Renal pelvis (tissue), 12 donors: ENCODE data around the gene FAM13B. TPM values are rescaled to one million over a fixed set of nuclear protein-coding genes. Genes with fewer than 3 reads are reported as not detected.
"Not testable (repeated sequence)": the region's sequence is repeated elsewhere in the genome, so short reads cannot be mapped to it uniquely, and the experiment has no call there.

Source experiments
- DNase-seq: peaks from one replicate; pipeline ENCODE4 v3.0.0-alpha.2; 2013
- long read RNA-seq, 16 experiments: transcript quantifications; one replicate each; lab custom pipeline, GENCODE V29; 2026
- polyA plus RNA-seq, 3 donors: library from polyadenylated mRNA; unstranded; fragments of 120-200 nt; gene quantifications; one replicate each; pipeline ENCODE4 v1.2.1, GENCODE V29; 2013; ENCODE audit not compliant: insufficient read length in 3 of 3

Gene FAM13B
- polyA plus RNA-seq, result 10 to 100 TPM; 46.9 to 61.2 (median 54.2) TPM
- long read RNA-seq, donor 1, result 0 reads
- long read RNA-seq, donor 2, full-length matches to known transcripts, result 2 of 2 reads
- long read RNA-seq, donor 2, partial matches to known transcripts, result 0 of 2 reads
- long read RNA-seq, donor 2, other reads (novel, unspliced or antisense), result 0 of 2 reads
- long read RNA-seq, donor 3, result 0 reads
- long read RNA-seq, donor 4, full-length matches to known transcripts, result 4 of 4 reads
- long read RNA-seq, donor 4, partial matches to known transcripts, result 0 of 4 reads
- long read RNA-seq, donor 4, other reads (novel, unspliced or antisense), result 0 of 4 reads
- long read RNA-seq, donor 5, full-length matches to known transcripts, result 1 of 1 reads
- long read RNA-seq, donor 5, partial matches to known transcripts, result 0 of 1 reads
- long read RNA-seq, donor 5, other reads (novel, unspliced or antisense), result 0 of 1 reads
- long read RNA-seq, donor 6, partial matches to known transcripts, result 0 of 2 reads
- long read RNA-seq, donor 6, other reads (novel, unspliced or antisense), result 0 of 2 reads
- long read RNA-seq, donor 7, full-length matches to known transcripts, result 4 of 4 reads
- long read RNA-seq, donor 7, partial matches to known transcripts, result 0 of 4 reads
- long read RNA-seq, donor 7, other reads (novel, unspliced or antisense), result 0 of 4 reads
- long read RNA-seq, donor 8, result 0 reads
- long read RNA-seq, donor 9, full-length matches to known transcripts, result 2 of 8 reads
- long read RNA-seq, donor 9, partial matches to known transcripts, result 6 of 8 reads
- long read RNA-seq, donor 9, other reads (novel, unspliced or antisense), result 0 of 8 reads
- long read RNA-seq, donor 10, result 0 reads
- long read RNA-seq, donor 11, result 0 reads
- long read RNA-seq, donor 12, full-length matches to known transcripts, result 2 of 2 reads
- long read RNA-seq, donor 12, partial matches to known transcripts, result 0 of 2 reads
- long read RNA-seq, donor 12, other reads (novel, unspliced or antisense), result 0 of 2 reads
- long read RNA-seq, donor 13, full-length matches to known transcripts, result 4 of 4 reads
- long read RNA-seq, donor 13, partial matches to known transcripts, result 0 of 4 reads
- long read RNA-seq, donor 13, other reads (novel, unspliced or antisense), result 0 of 4 reads
- long read RNA-seq, donor 14, full-length matches to known transcripts, result 3 of 3 reads
- long read RNA-seq, donor 14, partial matches to known transcripts, result 0 of 3 reads
- long read RNA-seq, donor 14, other reads (novel, unspliced or antisense), result 0 of 3 reads
- long read RNA-seq, donor 15, full-length matches to known transcripts, result 4 of 4 reads
- long read RNA-seq, donor 15, partial matches to known transcripts, result 0 of 4 reads
- long read RNA-seq, donor 15, other reads (novel, unspliced or antisense), result 0 of 4 reads
- long read RNA-seq, donor 16, full-length matches to known transcripts, result 1 of 1 reads
- long read RNA-seq, donor 16, partial matches to known transcripts, result 0 of 1 reads
- long read RNA-seq, donor 16, other reads (novel, unspliced or antisense), result 0 of 1 reads

DNA sequence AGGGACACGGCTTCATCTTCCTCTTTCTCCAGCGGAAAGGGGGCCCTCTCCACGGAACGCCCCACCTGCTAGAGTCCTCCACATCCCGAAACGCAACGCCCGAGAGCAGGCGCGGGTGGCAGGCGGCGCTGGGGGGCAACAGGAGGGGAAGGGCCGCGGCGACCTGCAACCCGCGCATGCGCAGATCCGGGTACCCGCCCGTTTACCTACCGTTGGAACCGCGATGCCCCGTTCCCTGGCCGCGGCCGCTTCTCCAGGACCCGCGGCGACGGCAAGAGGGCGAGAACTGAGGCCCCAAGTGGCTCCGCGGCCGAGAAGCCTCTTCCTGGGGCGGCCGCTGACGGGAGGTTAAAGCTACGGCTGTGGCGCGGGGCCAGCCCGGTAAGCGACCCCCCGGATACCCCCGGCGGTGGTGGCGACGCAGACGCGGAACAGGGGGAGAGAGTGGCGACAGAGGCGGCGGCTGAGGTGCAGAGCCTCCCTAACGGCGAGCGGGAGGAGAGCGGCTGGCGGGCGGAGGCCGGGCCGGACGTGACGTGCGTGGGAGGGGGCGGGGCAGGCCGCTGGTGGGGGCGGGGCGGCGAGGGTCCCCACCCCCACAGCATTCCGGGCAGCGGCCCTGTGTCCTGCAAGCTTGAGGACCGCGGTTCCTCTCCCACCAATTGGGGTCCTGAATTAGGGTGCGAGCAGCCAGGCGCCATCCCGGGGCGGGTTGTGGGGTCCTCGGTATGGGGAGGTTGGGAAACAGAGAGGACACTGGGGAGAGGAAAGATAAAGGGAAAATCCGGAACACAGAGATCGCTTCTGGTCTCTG, at the start of gene FAM13B:
TSS of gene FAM13B (minus strand) at position 508 of the 814 bp plus-strand sequence. CDS start 13,968 bp downstream, outside the sequence.
- DNase-seq, result peak; percentile 79

DNA sequence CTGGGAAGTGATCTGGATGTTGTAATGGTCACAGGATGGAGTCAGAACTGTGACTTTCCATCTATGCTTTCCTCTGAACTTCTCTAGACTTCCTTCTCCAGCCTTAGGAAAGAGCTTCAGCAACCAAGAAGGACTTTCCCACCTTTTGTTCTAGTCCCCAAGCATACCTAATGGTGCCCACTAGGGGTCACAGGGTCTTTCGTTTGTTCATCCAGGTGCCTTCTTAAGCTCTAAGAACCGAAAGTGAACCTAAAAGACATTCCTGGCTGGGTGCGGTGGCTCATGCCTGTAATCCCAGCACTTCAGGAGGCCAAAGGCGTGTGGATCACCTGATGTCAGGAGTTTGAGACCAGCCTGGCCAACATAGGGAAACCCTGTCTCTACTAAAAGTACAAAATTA, 49.2 kb upstream of the FAM13B start:
- DNase-seq, result no peak

DNA sequence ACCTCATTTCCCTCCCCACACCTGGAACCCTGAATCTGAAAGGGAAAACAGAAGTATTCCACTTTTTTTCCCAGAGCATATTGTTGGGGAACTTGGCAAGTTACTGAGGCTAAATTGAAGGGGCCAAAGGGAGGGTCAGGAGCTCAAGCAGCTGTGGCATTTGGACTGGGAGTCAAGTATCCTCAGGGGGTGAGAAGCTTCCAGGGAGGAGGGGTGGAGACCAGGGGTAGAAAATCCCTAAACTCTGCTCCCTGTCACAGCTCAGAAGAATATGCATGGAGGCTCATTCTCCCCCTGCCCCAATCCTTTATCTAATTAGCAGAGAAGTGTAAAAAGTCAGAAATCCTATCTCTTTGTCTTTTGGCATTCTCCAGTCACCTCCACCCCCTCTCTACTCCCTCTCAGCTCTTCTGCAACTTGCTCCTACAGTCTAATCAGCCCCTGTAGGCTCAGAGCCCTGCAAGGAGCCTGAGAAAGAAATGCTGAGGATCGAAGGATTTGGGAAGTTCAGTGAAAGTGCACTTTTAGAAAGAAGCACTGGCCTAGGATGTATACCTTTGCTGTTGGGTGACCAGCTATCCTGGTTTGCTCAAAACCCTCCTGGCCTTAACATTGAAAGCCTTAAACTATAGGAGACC, 45.2 kb upstream of the FAM13B start:
- no peak for DNase-seq

DNA sequence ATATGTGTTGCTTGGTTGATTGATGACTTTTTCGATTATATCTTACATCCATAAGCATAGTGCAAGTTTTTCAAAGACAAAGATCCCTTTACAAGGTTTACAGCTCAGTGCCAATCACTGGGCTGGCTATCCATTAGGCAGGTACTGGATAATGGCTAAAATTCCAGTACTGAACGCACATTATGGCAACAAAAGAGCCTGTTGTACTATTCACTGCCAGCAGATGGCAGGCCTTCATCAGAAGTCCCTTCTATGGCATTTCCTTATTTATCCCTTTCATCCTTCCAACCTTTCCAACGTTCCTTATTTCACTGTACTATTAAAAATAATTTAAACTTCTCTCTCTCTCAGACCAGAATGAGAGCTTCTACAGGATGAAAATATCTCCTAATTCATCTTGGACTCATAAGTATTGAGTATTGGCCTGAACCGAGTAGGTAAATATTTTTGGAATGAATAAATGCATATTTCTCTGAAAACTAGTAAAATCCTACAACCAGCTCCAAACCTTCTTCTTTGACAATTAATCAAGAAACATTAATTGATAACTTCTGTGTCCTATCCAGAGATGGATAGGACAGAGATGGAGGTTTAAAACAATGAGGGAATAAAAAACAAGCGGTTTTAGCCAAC, 44.3 kb upstream of the FAM13B start:
- DNase-seq, result peak; percentile 49

DNA sequence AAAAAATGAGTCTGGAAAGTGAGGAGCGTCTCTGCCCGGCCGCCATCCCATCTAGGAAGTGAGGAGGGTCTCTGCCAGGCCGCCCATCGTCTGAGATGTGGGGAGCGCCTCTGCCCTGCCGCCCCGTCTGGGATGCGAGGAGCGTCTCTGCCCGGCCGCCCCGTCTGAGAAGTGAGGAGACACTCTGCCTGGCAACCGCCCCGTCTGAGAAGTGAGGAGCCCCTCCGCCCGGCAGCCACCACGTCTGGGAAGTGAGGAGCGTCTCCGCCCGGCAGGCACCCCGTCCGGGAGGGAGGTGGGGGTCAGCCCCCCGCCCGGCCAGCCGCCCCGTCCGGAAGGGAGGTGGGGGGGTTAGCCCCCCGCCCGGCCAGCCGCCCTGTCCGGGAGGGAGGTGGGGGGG, 37.1 kb upstream of the FAM13B start:
- DNase-seq, result not testable (repeated sequence)

DNA sequence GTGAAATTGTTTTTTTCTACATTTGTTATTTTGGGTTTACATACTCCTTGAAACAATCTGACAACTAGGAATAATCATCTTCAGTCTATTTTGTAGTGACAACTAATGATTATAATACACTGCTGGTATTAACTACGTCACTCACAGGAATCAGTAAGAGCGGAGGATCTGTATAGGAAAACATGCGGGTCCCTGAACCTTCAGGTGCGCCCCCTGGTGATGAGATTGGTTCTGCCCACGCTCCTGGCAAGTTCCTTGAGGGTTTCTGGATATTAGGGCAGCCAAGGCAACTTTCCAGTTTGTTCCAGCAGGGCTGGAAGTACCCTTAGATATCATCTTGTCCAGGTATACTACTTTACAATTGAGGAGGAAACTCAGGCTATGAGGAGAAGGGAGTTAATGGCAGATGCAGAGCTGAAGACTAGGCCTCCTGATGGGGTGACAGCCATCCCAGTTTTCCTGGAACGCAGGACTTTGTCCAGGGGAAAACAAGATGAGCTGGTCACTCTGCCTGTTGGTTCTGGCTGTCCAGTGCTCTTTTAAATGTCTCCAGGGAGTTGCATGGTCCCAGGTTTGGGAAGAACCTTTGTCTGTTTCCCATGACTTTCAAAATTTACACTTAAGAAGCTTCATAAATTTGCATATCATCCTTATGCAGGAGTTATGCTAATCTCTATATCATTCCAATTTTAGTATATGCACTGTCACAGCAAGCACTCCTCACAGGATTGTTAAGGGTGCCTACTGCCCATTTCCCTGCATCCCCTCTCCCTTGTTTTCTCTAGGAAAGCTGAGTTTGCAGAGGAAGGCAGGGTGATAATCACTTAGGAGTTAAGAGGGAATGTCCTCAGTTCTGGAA, 36.1 kb upstream of the FAM13B start:
- DNase-seq, result peak; percentile 33

DNA sequence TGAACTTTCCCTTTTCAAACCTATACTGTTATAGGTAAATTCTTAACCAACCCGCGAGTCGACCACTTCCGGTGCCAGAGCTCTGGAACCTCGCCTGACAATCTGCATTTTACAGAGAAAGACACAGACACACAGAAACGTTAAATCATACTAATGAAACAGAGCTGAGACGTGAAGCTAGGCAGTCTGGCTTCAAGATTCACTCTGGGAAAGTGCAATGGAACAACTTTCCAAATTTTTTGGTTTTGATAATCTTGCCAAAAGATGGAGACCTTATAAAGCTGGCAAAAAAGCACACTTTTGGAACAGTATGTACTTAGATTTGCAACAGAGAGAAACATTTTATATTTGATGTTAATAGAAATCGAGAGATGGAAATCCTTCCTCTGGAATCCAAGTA, 35.1 kb upstream of the FAM13B start:
- no peak for DNase-seq

DNA sequence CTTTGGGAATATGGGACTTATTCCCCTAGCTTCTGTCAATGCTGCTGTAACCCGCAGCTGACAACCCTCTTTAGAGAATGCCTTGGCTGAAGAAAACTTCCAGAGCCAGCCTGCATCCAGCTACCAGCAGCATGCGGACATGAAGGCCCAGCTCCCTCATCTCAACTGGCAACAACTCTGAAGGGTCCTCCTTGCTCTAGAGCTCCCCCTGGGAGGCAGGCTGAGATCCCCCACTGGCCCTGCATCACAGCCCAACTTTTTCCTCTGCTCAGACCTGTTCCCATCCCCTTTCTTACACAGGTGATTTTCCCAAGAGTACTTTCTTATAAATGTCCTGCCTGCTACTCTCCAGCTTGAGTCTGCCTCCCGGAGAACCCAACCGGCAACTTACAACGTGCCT, 32.2 kb upstream of the FAM13B start:
- DNase-seq, result no peak

DNA sequence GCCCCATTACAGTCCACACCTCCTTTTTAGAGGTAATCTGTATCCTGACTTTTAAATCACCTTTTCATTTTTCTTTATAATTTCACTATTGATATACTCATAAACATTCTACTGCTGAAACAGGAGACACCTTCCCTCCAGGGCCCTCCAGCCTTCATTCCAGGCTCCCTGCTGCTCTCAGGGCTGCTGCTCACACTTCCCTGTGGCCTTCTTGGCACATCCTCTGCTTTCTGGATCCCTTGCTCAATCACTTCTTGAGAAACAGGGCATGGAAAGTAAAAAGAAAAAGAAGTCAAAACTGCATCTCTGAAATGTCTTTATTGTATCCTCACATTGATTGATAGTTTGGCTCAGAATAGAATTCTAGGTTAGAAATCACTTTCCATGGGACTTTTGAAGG, 31.6 kb upstream of the FAM13B start:
- DNase-seq, result no peak

DNA sequence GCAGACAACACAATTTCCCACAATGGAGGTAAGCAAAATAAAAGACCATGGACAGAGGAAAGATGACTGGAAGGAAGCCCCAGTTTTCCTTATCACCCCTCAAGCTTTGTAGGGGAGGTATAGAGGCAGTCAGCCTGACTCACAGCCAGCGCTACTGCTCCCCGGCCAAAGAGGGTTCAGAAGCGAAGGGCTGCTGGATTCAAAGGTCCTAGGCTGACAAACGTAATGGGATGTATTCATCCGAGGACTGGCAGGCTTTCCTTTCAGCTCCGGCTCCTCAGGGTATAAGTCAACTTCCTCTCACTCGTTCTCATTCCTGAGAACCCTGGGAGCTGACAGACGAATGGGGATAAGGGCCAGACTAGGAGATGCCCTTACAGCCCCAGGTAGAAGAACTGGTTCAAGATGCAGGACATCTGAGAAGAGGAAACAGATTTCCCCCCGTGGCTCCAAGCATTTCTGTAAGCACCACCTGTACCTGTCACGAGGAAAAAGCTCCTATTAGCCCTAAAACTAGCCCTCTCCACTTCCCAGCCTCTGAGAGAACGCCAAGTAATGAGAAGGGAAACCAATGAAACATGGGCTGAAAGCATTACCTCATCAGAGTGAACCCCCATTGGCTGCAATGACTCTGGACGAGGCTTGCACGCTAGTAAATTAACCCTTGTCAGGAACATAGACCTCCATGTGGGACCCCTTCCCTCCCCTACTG, 22.1 kb upstream of the FAM13B start:
- DNase-seq, result no peak

DNA sequence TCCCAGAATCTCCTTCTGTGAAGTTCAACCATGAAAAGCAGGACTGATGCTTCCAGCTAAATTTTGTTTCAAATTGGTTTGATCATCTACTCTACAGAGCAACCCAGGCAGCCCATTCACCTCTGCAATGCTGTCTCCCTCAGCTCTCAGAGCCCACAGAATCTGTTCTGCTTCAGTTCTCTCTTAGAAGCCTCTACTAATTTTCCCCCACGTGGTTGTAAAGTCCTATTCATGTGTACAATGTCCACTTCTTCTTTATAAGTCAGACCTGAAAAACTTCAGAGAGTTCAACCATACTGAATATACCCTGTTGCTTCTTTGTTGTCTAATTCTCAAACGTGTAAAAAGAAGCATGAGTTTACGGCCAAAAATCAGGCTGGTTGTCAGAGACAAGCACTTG, 21.3 kb upstream of the FAM13B start:
- no peak for DNase-seq

DNA sequence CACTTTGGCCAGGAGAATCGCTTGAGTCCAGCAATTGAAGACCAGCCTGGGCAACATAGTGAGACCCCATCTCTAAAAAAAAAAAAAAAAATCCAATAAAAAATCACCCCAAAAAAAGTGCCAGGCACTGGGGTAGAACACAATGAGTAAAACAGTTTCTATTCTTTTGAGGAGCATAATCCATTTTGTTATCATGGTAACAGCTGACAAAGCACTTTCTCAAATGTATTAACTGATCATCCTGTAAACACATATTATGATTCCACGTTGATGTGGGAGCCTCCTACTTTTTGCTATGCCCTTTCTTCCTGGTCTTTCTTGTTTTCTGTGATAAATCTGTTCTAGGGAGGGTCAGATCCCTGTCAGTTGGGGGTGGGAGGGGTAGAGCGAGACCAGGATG, 20.7 kb upstream of the FAM13B start:
- no peak for DNase-seq

DNA sequence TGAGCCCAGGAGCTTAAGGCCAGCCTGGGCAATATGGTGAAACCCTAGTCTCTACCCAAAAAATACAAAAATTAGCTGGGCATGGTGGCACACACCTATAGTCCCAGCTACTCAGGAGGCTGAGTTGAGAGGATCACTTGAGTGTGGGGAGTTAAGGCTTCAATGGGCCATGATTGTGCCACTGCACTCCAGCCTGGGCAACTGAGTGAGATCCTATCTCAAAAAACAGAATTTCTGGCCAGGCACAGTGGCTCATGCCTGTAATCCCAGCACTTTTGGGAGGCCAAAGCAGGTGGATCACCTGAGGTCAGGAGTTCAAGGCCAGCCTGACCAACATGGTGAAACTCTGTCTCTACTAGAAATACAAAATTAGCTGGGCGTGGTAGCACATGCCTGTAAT, 19.8 kb upstream of the FAM13B start:
- not testable (repeated sequence) for DNase-seq

DNA sequence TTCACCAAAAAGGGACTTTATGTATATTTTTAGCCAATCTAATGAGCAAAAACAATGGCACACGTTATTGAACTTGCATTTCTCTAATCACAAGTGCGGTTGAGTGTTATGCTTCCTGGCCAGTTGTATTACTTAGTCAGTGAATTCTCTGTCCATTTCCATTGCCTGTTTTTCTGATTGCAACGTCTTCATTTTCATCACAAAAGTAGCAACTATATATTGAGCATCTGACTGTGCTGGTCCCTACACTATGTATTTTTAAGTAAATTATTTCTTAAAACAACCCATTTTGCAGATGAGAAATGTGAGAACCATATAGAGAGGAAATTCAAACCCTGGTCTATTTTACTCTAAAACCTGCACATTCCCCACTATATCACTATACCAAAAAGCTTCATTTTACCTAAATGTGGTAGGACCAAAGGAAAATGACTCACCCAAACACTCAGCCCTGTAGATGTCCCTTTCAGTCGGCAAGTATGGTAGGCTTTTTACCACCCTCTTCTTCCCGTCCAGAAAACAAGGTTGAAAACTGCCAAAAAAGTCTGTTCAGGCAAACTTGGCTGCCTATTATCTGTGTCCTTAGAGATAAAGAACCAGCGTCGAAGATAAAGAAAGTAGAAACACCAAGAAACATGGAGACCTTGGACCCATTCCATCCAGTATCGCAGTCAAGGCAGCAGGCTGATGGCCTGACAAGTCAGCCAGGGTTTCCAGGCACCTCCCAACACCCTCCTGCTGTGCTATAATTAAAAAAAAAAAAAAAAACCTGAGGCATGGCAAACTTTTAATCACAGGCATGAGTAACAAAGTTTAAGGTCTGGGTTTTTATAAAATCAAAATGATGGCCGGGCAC, 18.8 kb upstream of the FAM13B start:
- no peak for DNase-seq

DNA sequence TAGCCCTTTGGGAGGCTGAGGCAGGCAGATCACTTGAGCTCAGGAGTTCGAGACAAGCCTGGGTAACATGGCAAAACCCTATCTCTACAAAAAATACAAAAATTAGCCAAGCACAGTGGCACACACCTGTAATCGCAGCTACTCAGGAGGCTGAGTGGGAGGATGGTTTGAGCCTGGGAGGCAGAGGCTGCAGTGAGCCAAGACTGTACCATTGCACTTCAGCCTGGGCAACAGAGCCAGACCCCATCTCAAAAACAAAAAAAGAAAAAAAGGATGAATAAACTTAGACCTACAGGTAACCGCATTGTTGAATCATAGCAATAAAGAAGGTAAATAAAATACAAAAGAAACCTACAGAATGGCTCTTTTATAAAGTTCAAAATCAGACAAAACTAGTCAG, 12.4 kb upstream of the FAM13B start:
- DNase-seq, result not testable (repeated sequence)

DNA sequence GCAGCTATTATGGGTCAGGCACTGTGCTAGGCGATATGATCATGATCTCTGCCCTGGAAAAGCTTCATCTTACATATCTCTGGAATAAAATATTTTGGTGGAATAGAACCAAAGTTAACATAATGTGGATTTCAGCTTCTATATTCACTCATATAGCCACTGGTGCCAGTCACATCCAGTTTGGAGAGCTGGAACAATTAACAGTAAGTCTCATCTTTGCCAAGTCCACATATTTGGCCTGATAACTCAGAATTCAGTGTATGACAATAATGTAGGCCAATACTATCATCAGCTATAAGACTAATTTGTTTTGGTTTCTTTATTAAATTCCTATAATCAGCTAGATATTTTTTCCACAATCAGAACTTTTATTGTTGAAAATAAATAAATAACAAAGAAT, 5.9 kb upstream of the FAM13B start:
- no peak for DNase-seq
